ENCODE results near the gene NCAPH2. TPM values are rescaled to one million over a fixed set of nuclear protein-coding genes. Genes with fewer than 3 reads are reported as not detected.

NCAPH2 gene
- total and polyA plus RNA-seq, 4 experiments from 2014 or later: 36.4 to 81.8 (median 59.0) TPM

- H3K4me3 ChIP-seq (ENCODE audit: low read length in 2 of 2): no peak overlapping the region
- H3K27me3 ChIP-seq (ENCODE audit: insufficient read depth, low read length): no peaks in the 10 kb centered on the region
- H3K27ac ChIP-seq (ENCODE audit: low read depth, low read length): no peak overlapping the region
- DNase-seq: no peak
- Mint-ChIP-seq H3K4me3 (no peak overlapping the region), H3K4me1 (peaks cover 0 to under 1% (median 0%) of the 10 kb centered on the region in 4 donors), H3K9me3 (no peaks in the 10 kb centered on the region), H3K36me3 (peaks cover 20 to 24% of the 10 kb centered on the region in 2 donors), H3K27ac (no peak overlapping the region), H3K27me3 (no peaks in the 10 kb centered on the region)
- H3K36me3 ChIP-seq (ENCODE audit: insufficient read depth, low read length): peaks cover 25% of the 10 kb centered on the region
- H3K4me1 ChIP-seq (ENCODE audit: insufficient read depth, low read length): no peaks in the 10 kb centered on the region
- POLR2A ChIA-PET (ENCODE audit: partially characterized antibody): interaction anchor here (1.0 to 1.5 kb wide), 2 partner anchors 26 to 45 kb away, joined by 4 read pairs; partner anchors contain the start of gene SCO2
- CTCF ChIA-PET (ENCODE audit: partially characterized antibody): no interaction called here
- no peaks in the 10 kb centered on the region for H3K9me3 ChIP-seq (ENCODE audit: control insufficient read depth in 1 of 2, low read length in 2 of 2)
- intact Hi-C loops (cut with micrococcal nuclease): no loop called here
Measured at GRCh38 chr22:50570861-50571260, 62.8 kb downstream of the NCAPH2 start.

GRCh38 chr22:50571264-50572175 is 63.5 kb downstream of the NCAPH2 start:
- H3K36me3 ChIP-seq (ENCODE audit: insufficient read depth, low read length): peaks cover 25% of the 10 kb centered on the region
- POLR2A ChIA-PET (ENCODE audit: partially characterized antibody): interaction anchor here (1.2 to 1.5 kb wide), 3 partner anchors 11 to 64 kb away, joined by 3 to 4 read pairs (median 3); partner anchors contain the start of genes CHKB, LMF2 and NCAPH2
- peaks cover 0 to 5% (median 0%) of the 10 kb centered on the region in 4 donors for H3K4me1 Mint-ChIP-seq

GRCh38 chr22:50572965-50573364 is 64.9 kb downstream of the NCAPH2 start:
- intact Hi-C loops (cut with micrococcal nuclease): no loop called here
- no peaks in the 10 kb centered on the region for H3K27me3 Mint-ChIP-seq
- H3K4me1 ChIP-seq (ENCODE audit: insufficient read depth, low read length): peaks cover 4% of the 10 kb centered on the region
- H3K36me3 ChIP-seq (ENCODE audit: insufficient read depth, low read length): peaks cover 25% of the 10 kb centered on the region
- H3K9me3 ChIP-seq (ENCODE audit: control insufficient read depth in 1 of 2, low read length in 2 of 2): no peaks in the 10 kb centered on the region
- H3K27ac ChIP-seq (ENCODE audit: low read depth, low read length): no peak overlapping the region
- ChIA-PET POLR2A (ENCODE audit: partially characterized antibody) (interaction anchor here (1.0 to 1.4 kb wide), 4 partner anchors 10 to 65 kb away, joined by 3 read pairs; partner anchors contain the start of genes LMF2, NCAPH2 and SYCE3), CTCF (ENCODE audit: partially characterized antibody) (interaction anchor here (0.9 to 1.5 kb wide), 3 partner anchors 10 to 33 kb away, joined by 3 to 4 read pairs (median 3); partner anchors contain the start of gene SYCE3)
- no peaks in the 10 kb centered on the region for H3K27me3 ChIP-seq (ENCODE audit: insufficient read depth, low read length)
- no peaks in the 10 kb centered on the region for H3K9me3 Mint-ChIP-seq
- peaks cover 0 to 10% (median 5%) of the 10 kb centered on the region in 4 donors for H3K4me1 Mint-ChIP-seq
- H3K27ac Mint-ChIP-seq: no peak overlapping the region
- no peak overlapping the region for H3K4me3 ChIP-seq (ENCODE audit: low read length in 2 of 2)
- no peak overlapping the region for H3K4me3 Mint-ChIP-seq
- DNase-seq: no peak
- peaks cover 21 to 31% of the 10 kb centered on the region in 2 donors for H3K36me3 Mint-ChIP-seq

More at GRCh38 chr22:50571264-50572175, 63.5 kb downstream of the NCAPH2 start:
- Histone ChIP-seq H3K27me3 (ENCODE audit: insufficient read depth, low read length) (no peaks in the 10 kb centered on the region), H3K4me3 (ENCODE audit: low read length in 2 of 2) (no peak overlapping the region), H3K4me1 (ENCODE audit: insufficient read depth, low read length) (no peaks in the 10 kb centered on the region), H3K27ac (ENCODE audit: low read depth, low read length) (no peak overlapping the region), H3K9me3 (ENCODE audit: control insufficient read depth in 1 of 2, low read length in 2 of 2) (no peaks in the 10 kb centered on the region)
- CTCF ChIA-PET (ENCODE audit: partially characterized antibody): interaction anchor here (0.9 to 1.5 kb wide), 3 partner anchors 23 to 46 kb away, joined by 3 to 4 read pairs (median 4); partner anchors contain the start of gene SCO2
- intact Hi-C loops (cut with micrococcal nuclease): no loop called here
- Mint-ChIP-seq H3K36me3 (peaks cover 20 to 28% of the 10 kb centered on the region in 2 donors), H3K9me3 (no peaks in the 10 kb centered on the region), H3K4me3 (no peak overlapping the region), H3K27me3 (no peaks in the 10 kb centered on the region), H3K27ac (no peak overlapping the region)
- DNase-seq: no peak

- CTCF ChIA-PET (ENCODE audit: partially characterized antibody): interaction anchor here (1.4 kb wide), 1 partner anchor 11 kb away, joined by 3 read pairs; the partner anchor contains the start of gene SYCE3
Measured at GRCh38 chr22:50573491-50574382, 65.7 kb downstream of the NCAPH2 start.

GRCh38 chr22:50574383-50574755 is 66.3 kb downstream of the NCAPH2 start:
- no peak for DNase-seq
- Mint-ChIP-seq H3K4me1 (peaks cover 0 to 12% (median 5%) of the 10 kb centered on the region in 4 donors), H3K36me3 (peaks cover 15 to 24% of the 10 kb centered on the region in 2 donors), H3K27ac (no peak overlapping the region), H3K9me3 (no peaks in the 10 kb centered on the region), H3K4me3 (no peak overlapping the region), H3K27me3 (no peaks in the 10 kb centered on the region)
- no peaks in the 10 kb centered on the region for H3K27me3 ChIP-seq (ENCODE audit: insufficient read depth, low read length)
- CTCF ChIA-PET (ENCODE audit: partially characterized antibody): interaction anchor here (1.0 to 1.2 kb wide), 2 partner anchors 11 to 102 kb away, joined by 4 read pairs; partner anchors contain the start of gene SYCE3
- peaks cover 17% of the 10 kb centered on the region for H3K36me3 ChIP-seq (ENCODE audit: insufficient read depth, low read length)
- H3K27ac ChIP-seq (ENCODE audit: low read depth, low read length): no peak overlapping the region
- H3K9me3 ChIP-seq (ENCODE audit: control insufficient read depth in 1 of 2, low read length in 2 of 2): no peaks in the 10 kb centered on the region
- intact Hi-C loops (cut with micrococcal nuclease): no loop called here
- POLR2A ChIA-PET (ENCODE audit: partially characterized antibody): interaction anchor here (1.9 kb wide), 1 partner anchor 35 kb away, joined by 6 read pairs; no protein-coding TSS in a partner anchor
- H3K4me3 ChIP-seq (ENCODE audit: low read length in 2 of 2): no peak overlapping the region
- H3K4me1 ChIP-seq (ENCODE audit: insufficient read depth, low read length): peaks cover 4% of the 10 kb centered on the region

More at GRCh38 chr22:50573491-50574382, 65.7 kb downstream of the NCAPH2 start:
- Histone ChIP-seq H3K27me3 (ENCODE audit: insufficient read depth, low read length) (no peaks in the 10 kb centered on the region), H3K9me3 (ENCODE audit: control insufficient read depth in 1 of 2, low read length in 2 of 2) (no peaks in the 10 kb centered on the region), H3K4me1 (ENCODE audit: insufficient read depth, low read length) (peaks cover 4% of the 10 kb centered on the region), H3K4me3 (ENCODE audit: low read length in 2 of 2) (no peak overlapping the region), H3K36me3 (ENCODE audit: insufficient read depth, low read length) (peaks cover 22% of the 10 kb centered on the region), H3K27ac (ENCODE audit: low read depth, low read length) (no peak overlapping the region)
- no peaks in the 10 kb centered on the region for H3K9me3 Mint-ChIP-seq
- peaks cover 18 to 28% of the 10 kb centered on the region in 2 donors for H3K36me3 Mint-ChIP-seq
- DNase-seq: no peak
- H3K4me1 Mint-ChIP-seq: peaks cover 0 to 10% (median 5%) of the 10 kb centered on the region in 4 donors
- POLR2A ChIA-PET (ENCODE audit: partially characterized antibody): interaction anchor here (1.0 to 1.4 kb wide), 3 partner anchors 10 to 34 kb away, joined by 3 read pairs; partner anchors contain the start of gene SYCE3
- H3K4me3 Mint-ChIP-seq: no peak overlapping the region
- no peaks in the 10 kb centered on the region for H3K27me3 Mint-ChIP-seq
- H3K27ac Mint-ChIP-seq: no peak overlapping the region
- intact Hi-C loops (cut with micrococcal nuclease): no loop called here
